ENCODE data around the gene LENG8.

- TF ChIP-seq CTCF (IDR thresholded peaks at IDR 0.05) (no peak), POLR2A (IDR thresholded peaks at IDR 0.05) (no peak)
Measured at GRCh38 chr19:54453921-54454780, 5.2 kb downstream of the LENG8 start.
